HepG2 (cell line): ENCODE measurements around the gene NACAD. TPM values are rescaled to one million over a fixed set of nuclear protein-coding genes. Genes with fewer than 3 reads are reported as not detected.
A peak's percentile ranks its signal among the peaks of the same experiment; 100 is the strongest.

Experiments
- AGO2 ChIP-seq: fragments of 200-400 bp; formaldehyde crosslinking; optimal IDR thresholded peaks from 2 replicates; pipeline ENCODE3; 2017; ENCODE audit warnings: mild to moderate bottlenecking, low read depth, low read length, moderate library complexity
- ARHGAP35 ChIP-seq: sonication (generic); formaldehyde crosslinking; IDR thresholded peaks from 2 replicates; pipeline ENCODE4 v1.9.0; 2022; ENCODE audit warnings: mild to moderate bottlenecking, inconsistent platforms, moderate library complexity, missing genetic modification reagents, borderline replicate concordance
- ATRX ChIP-seq: sonication (generic); formaldehyde crosslinking; IDR thresholded peaks from 2 replicates; pipeline ENCODE4 v1.4.0; 2020; ENCODE audit warnings: missing genetic modification reagents, borderline replicate concordance
- BCL6 ChIP-seq: IDR thresholded peaks from 2 replicates; pipeline ENCODE4 v1.6.1; 2016; ENCODE audit warnings: missing genetic modification reagents, missing compliant biosample characterization
- GATA4 ChIP-seq: sonication (generic); IDR thresholded peaks from 2 replicates; pipeline ENCODE4 v1.6.1; 2016; ENCODE audit warnings: antibody characterized with exemption, low read depth, borderline replicate concordance
- HHEX ChIP-seq: IDR thresholded peaks from 2 replicates; pipeline ENCODE4 v1.6.1; 2016; ENCODE audit warnings: control low read depth
- MTA1 ChIP-seq: sonication (generic); formaldehyde crosslinking; IDR thresholded peaks from 2 replicates; pipeline ENCODE4 v1.4.0; 2020; ENCODE audit warnings: missing genetic modification reagents, mild to moderate bottlenecking, borderline replicate concordance
- MTA3 ChIP-seq: sonication (generic); formaldehyde crosslinking; IDR thresholded peaks from 2 replicates; pipeline ENCODE4 v1.4.0; 2020; ENCODE audit warnings: missing genetic modification reagents
- NAIF1 ChIP-seq: sonication (generic); formaldehyde crosslinking; IDR thresholded peaks from 2 replicates; pipeline ENCODE4 v1.5.0; 2020; ENCODE audit warnings: mild to moderate bottlenecking, missing genetic modification reagents, borderline replicate concordance
- RELA ChIP-seq: sonication (generic); formaldehyde crosslinking; IDR thresholded peaks from 2 replicates; pipeline ENCODE4 v1.4.0; 2020; ENCODE audit warnings: missing genetic modification reagents
- SALL2 ChIP-seq: sonication (generic); formaldehyde crosslinking; IDR thresholded peaks from 2 replicates; pipeline ENCODE4 v1.8.1; 2023; ENCODE audit warnings: mild to moderate bottlenecking, missing genetic modification reagents, inconsistent platforms
- SATB2 ChIP-seq: sonication (generic); formaldehyde crosslinking; IDR thresholded peaks from 2 replicates; pipeline ENCODE4 v1.5.0; 2020; ENCODE audit warnings: missing genetic modification reagents
- SCMH1 ChIP-seq: sonication (generic); formaldehyde crosslinking; IDR thresholded peaks from 2 replicates; pipeline ENCODE4 v1.9.0; 2021; ENCODE audit warnings: missing genetic modification reagents, mild to moderate bottlenecking, borderline replicate concordance
- SMC3 ChIP-seq: IDR thresholded peaks from 2 replicates; pipeline ENCODE4 v1.6.1; 2011; ENCODE audit warnings: low read length, improper control_type of control experiment
- ZFAT ChIP-seq: sonication (generic); formaldehyde crosslinking; conservative IDR thresholded peaks from 2 replicates; pipeline ENCODE4 v1.8.1; 2023; ENCODE audit warnings: missing genetic modification reagents, inconsistent platforms
- ZFY ChIP-seq: sonication (generic); formaldehyde crosslinking; IDR thresholded peaks from 2 replicates; pipeline ENCODE4 v1.4.0; 2020; ENCODE audit warnings: missing genetic modification reagents
- ZFYVE20 ChIP-seq: sonication (generic); formaldehyde crosslinking; IDR thresholded peaks from 2 replicates; pipeline ENCODE4 v1.8.0; 2023; ENCODE audit warnings: low read depth, mild to moderate bottlenecking, moderate library complexity, missing genetic modification reagents, borderline replicate concordance
- ZNF17 ChIP-seq: sonication (generic); formaldehyde crosslinking; IDR thresholded peaks from 2 replicates; pipeline ENCODE4 v1.5.0; 2020; ENCODE audit warnings: mild to moderate bottlenecking, missing genetic modification reagents
- ZNF234 ChIP-seq: sonication (generic); formaldehyde crosslinking; conservative IDR thresholded peaks from 2 replicates; pipeline ENCODE4 v1.5.1; 2020; ENCODE audit warnings: mild to moderate bottlenecking, missing genetic modification reagents
- ZNF251 ChIP-seq: sonication (generic); formaldehyde crosslinking; IDR thresholded peaks from 2 replicates; pipeline ENCODE4 v1.9.0; 2021; ENCODE audit warnings: mild to moderate bottlenecking, missing genetic modification reagents
- ZNF263 ChIP-seq: sonication (generic); formaldehyde crosslinking; IDR thresholded peaks from 2 replicates; pipeline ENCODE4 v1.4.0; 2020; ENCODE audit warnings: missing genetic modification reagents
- ZNF605 ChIP-seq: sonication (generic); formaldehyde crosslinking; IDR thresholded peaks from 2 replicates; pipeline ENCODE4 v1.8.0; 2022; ENCODE audit warnings: mild to moderate bottlenecking, missing genetic modification reagents
- ZNF788 ChIP-seq: sonication (generic); formaldehyde crosslinking; IDR thresholded peaks from 2 replicates; pipeline ENCODE4 v1.5.0; 2020; ENCODE audit warnings: mild to moderate bottlenecking, missing genetic modification reagents, borderline replicate concordance
- polyA plus RNA-seq, 8 experiments: library from polyadenylated mRNA; depleted of rRNA in 3 of 8; stranded (reverse) in 7 of 8; unstranded in 1 of 8; fragments of >200 nt; fragmentation: Illumina TruSeq in 4 of 8; extraction: Trizol in 4 of 8; gene quantifications; 2 replicates each; pipeline versions ENCODE4 v1.2.1 to v1.2.3, GENCODE V29; 2011 to 2016; ENCODE audit warnings: low read depth in 4 of 8, missing spikeins in 1 of 8, mixed read lengths in 1 of 8; ENCODE audit not compliant: insufficient read depth in 1 of 8
- total RNA-seq, 5 experiments: library from RNA; depleted of rRNA; stranded (reverse); fragments of >200 nt; fragmentation: Illumina TruSeq; extraction: Trizol; gene quantifications; 2 replicates each; pipeline ENCODE4 v1.2.3, GENCODE V29; 2016; ENCODE audit warnings: low read depth in 1 of 5
- TF ChIP-seq, protein P1 (sequence below): sonication (generic); formaldehyde crosslinking; IDR thresholded peaks from 2 replicates; pipeline ENCODE4 v1.4.0; 2020; ENCODE audit warnings: low read depth, missing genetic modification reagents
- TF ChIP-seq, protein P2 (sequence below): sonication (generic); formaldehyde crosslinking; IDR thresholded peaks from 2 replicates; pipeline ENCODE4 v1.8.0; 2022; ENCODE audit warnings: mild to moderate bottlenecking, missing genetic modification reagents, moderate library complexity

NACAD gene
- total and polyA plus RNA-seq, 2 of the 13 experiments (the other 11 are each of a cell fraction or from before 2014, with no cell fraction given) = 0.04 TPM; not detected in 1

- no peak; the same call in 1 of the 2 replicates for TF ChIP-seq ARHGAP35 (CRISPR knock-in tag)
- 0 out of 2 replicates have a peak, but pooled peaks have one; percentile 48 for TF ChIP-seq ZFAT (CRISPR knock-in tag)
- TF ChIP-seq NAIF1 (CRISPR knock-in tag) = peak; percentile 90
- no peak for TF ChIP-seq ZNF251 (CRISPR knock-in tag)
- TF ChIP-seq AGO2 = peak; percentile 90
- TF ChIP-seq HHEX (CRISPR knock-in tag) = no peak
- 0 out of 2 replicates have a peak, but pooled peaks have one; percentile 78 for TF ChIP-seq ZNF605
- TF ChIP-seq, protein P1, sequence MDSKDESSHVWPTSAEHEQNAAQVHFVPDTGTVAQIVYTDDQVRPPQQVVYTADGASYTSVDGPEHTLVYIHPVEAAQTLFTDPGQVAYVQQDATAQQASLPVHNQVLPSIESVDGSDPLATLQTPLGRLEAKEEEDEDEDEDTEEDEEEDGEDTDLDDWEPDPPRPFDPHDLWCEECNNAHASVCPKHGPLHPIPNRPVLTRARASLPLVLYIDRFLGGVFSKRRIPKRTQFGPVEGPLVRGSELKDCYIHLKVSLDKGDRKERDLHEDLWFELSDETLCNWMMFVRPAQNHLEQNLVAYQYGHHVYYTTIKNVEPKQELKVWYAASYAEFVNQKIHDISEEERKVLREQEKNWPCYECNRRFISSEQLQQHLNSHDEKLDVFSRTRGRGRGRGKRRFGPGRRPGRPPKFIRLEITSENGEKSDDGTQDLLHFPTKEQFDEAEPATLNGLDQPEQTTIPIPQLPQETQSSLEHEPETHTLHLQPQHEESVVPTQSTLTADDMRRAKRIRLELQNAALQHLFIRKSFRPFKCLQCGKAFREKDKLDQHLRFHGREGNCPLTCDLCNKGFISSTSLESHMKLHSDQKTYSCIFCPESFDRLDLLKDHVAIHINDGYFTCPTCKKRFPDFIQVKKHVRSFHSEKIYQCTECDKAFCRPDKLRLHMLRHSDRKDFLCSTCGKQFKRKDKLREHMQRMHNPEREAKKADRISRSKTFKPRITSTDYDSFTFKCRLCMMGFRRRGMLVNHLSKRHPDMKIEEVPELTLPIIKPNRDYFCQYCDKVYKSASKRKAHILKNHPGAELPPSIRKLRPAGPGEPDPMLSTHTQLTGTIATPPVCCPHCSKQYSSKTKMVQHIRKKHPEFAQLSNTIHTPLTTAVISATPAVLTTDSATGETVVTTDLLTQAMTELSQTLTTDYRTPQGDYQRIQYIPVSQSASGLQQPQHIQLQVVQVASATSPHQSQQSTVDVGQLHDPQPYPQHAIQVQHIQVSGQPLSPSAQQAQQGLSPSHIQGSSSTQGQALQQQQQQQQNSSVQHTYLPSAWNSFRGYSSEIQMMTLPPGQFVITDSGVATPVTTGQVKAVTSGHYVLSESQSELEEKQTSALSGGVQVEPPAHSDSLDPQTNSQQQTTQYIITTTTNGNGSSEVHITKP (CRISPR knock-in tag) = peak; percentile 82
- TF ChIP-seq ZFY (CRISPR knock-in tag) = peak; percentile 98
- TF ChIP-seq SMC3 = no peak
- TF ChIP-seq SALL2 (CRISPR knock-in tag) = peak; percentile 100
- TF ChIP-seq ZFYVE20 (CRISPR knock-in tag) = no peak
- peak; percentile 96 for TF ChIP-seq ZNF788 (CRISPR knock-in tag)
- TF ChIP-seq ZNF263 (CRISPR knock-in tag) = peak; percentile 69
- TF ChIP-seq ZNF17 (CRISPR knock-in tag) = no peak; the same call in 1 of the 2 replicates
- peak; percentile 49; the same call in 1 of the 2 replicates for TF ChIP-seq GATA4
- peak; percentile 93; the same call in 1 of the 2 replicates for TF ChIP-seq SATB2 (CRISPR knock-in tag)
- TF ChIP-seq MTA3 (CRISPR knock-in tag) = no peak
- TF ChIP-seq SCMH1 = no peak
- TF ChIP-seq, protein P2, sequence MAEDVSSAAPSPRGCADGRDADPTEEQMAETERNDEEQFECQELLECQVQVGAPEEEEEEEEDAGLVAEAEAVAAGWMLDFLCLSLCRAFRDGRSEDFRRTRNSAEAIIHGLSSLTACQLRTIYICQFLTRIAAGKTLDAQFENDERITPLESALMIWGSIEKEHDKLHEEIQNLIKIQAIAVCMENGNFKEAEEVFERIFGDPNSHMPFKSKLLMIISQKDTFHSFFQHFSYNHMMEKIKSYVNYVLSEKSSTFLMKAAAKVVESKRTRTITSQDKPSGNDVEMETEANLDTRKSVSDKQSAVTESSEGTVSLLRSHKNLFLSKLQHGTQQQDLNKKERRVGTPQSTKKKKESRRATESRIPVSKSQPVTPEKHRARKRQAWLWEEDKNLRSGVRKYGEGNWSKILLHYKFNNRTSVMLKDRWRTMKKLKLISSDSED (CRISPR knock-in tag) = no peak
- no peak for TF ChIP-seq ZNF234 (CRISPR knock-in tag)
- no peak; the same call in none of the 2 replicates for TF ChIP-seq BCL6 (CRISPR knock-in tag)
- peak; percentile 53; the same call in 1 of the 2 replicates for TF ChIP-seq RELA (CRISPR knock-in tag)
- TF ChIP-seq ATRX (CRISPR knock-in tag) = no peak
- peak; percentile 64; the same call in 1 of the 2 replicates for TF ChIP-seq MTA1 (CRISPR knock-in tag)
These were observed 22.8 kb upstream of the NACAD start, which contains the start of gene TBRG4 (continued) for GRCh38 chr7:45111298-45112223.
